HG03460 (cell line): Measurements from ENCODE around the gene STMN1.
A peak's percentile ranks its signal among the peaks of the same experiment; 100 is the strongest.
"Not testable (repeated sequence)": the region's sequence is repeated elsewhere in the genome, so short reads cannot be mapped to it uniquely, and the experiment has no call there.

Experiments
- ATAC-seq: cut with Tn5 transposase; IDR thresholded peaks from one replicate; pipeline ENCODE4 v1.9.1; 2021; ENCODE audit not compliant: unreplicated experiment

The STMN1 gene

GRCh38 chr1:25905680-25906643 lies at the start of gene STMN1:
STMN1 (minus strand) TSS chr1:25906419; CDS start chr1:25904676, 1,743 bp downstream.
- ATAC-seq = peak; percentile 65

GRCh38 chr1:25955553-25955952 lies 49.3 kb upstream of the STMN1 start:
- no peak for ATAC-seq

- no peak for ATAC-seq
These were observed 48.2 kb upstream of the STMN1 start for GRCh38 chr1:25954282-25954938.

GRCh38 chr1:25952841-25953401 lies 46.7 kb upstream of the STMN1 start:
- ATAC-seq = no peak

GRCh38 chr1:25948641-25949040 lies 42.4 kb upstream of the STMN1 start:
- no peak for ATAC-seq

GRCh38 chr1:25947027-25947426 lies 40.8 kb upstream of the STMN1 start:
- ATAC-seq = no peak

- ATAC-seq = no peak
These were observed 39.5 kb upstream of the STMN1 start for GRCh38 chr1:25945761-25946160.

GRCh38 chr1:25944986-25945385 lies 38.8 kb upstream of the STMN1 start:
- no peak for ATAC-seq

GRCh38 chr1:25943511-25943910 lies 37.3 kb upstream of the STMN1 start:
- not testable (repeated sequence) for ATAC-seq

GRCh38 chr1:25936947-25937346 lies 30.7 kb upstream of the STMN1 start:
- ATAC-seq = no peak

- no peak for ATAC-seq
These were observed 27.5 kb upstream of the STMN1 start for GRCh38 chr1:25933479-25934365.

- not testable (repeated sequence) for ATAC-seq
These were observed 26.7 kb upstream of the STMN1 start for GRCh38 chr1:25932811-25933400.

GRCh38 chr1:25932321-25932720 lies 26.1 kb upstream of the STMN1 start:
- ATAC-seq = no peak

GRCh38 chr1:25929016-25929415 lies 22.8 kb upstream of the STMN1 start:
- ATAC-seq = no peak

GRCh38 chr1:25927521-25928265 lies 21.5 kb upstream of the STMN1 start:
- no peak for ATAC-seq

- ATAC-seq = no peak
These were observed 20.7 kb upstream of the STMN1 start for GRCh38 chr1:25926731-25927496.

GRCh38 chr1:25924454-25924853 lies 18.2 kb upstream of the STMN1 start:
- ATAC-seq = no peak

GRCh38 chr1:25922971-25923552 lies 16.8 kb upstream of the STMN1 start:
- ATAC-seq = no peak
